ENCODE measurements around the gene TAS2R1.

DNA sequence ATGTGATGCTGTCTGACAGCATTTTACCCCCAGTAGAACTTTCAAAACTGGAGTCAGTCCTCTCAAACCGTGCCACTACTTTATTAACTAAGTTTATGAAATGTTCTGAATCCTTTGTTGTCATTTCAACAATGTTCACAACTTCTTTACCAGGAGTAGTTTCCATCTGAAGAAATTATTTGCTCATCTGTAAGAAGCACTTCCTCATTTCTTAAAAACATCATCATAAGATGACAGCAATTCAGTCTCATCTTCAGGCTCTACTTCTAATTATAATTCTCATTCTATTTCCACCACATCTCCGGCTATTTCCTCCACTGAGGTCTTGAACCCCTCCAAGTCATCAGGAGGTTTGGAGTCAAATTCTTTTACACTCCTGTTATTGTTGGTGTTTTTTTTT lies 2.3 kb upstream of the TAS2R1 start:
- TF ChIP-seq POLR2A (IDR thresholded peaks at IDR 0.05; ENCODE audit: low read depth, low read length) (no peak), POLR2AphosphoS5 (IDR thresholded peaks at IDR 0.05; ENCODE audit: low read depth, low read length) (no peak)

All from GM12892 (cell line).